HTERT RPE-1 (cell line): ENCODE data around the gene ERF.

Experiments used
- in situ Hi-C: fragments of 300-500 bp; cut with MboI; formaldehyde crosslinking; loops from 4 replicates; pipeline ENCODE4 v1.14.3; 2020; ENCODE audit warnings: low sequenced_read_pairs

The ERF gene

GRCh38 chr19:42287017-42287826 lies 32.3 kb upstream of the ERF start:
- in situ Hi-C loops: no loop called here

DNA sequence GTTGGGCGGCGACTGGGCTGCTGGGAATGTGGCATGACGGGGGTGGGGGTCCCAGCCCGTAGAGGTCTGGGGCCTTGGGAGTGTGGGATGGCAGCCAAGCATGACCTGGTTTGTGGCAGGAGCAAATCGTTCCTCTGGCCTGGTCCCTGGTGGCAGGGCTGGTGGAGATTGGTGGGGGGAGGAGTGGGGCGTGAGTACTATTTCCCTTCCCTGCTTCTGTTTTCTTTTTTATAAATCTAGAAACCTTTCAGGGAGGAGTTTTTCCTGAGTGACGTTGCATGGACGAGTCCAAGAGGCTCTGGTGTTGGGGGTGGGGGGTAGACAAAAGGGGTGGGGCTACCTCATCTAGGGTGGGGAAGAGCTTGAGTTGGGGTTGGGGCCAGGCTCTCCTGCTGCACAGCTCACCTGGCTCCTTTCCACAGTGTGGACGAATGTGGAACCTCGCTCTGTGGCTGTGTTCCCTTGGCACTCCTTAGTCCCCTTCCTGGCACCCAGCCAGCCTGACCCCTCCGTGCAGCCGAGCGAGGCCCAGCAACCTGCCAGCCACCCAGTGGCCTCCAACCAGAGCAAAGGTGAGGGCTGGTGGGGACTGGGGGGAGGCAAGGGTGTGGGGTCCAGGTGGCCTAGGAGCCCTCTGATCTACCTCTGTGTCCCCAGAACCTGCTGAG lies 31.6 kb upstream of the ERF start:
- in situ Hi-C loops: no loop called here

GRCh38 chr19:42285988-42286348 lies 31.0 kb upstream of the ERF start:
- in situ Hi-C loops: no loop called here

DNA sequence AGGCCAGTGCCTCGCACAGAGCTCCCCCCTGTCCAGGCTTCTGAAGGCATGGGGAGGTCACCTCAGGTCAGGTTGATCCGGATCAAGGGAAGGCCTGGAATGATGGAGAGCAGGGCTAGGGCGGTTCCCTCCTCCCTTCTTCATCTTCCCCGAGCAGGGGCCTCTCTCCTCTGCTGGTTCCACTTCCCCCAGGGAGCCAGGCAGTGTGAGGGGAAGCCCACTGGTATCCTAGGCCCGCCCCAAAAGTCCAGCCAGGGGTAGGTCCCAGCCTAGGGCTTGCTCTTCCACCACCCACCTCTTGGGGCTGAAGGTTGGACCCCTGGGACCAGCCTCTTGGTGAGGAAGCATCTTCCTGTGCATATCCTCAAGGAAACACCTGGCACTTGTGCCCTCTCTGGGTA lies 30.6 kb upstream of the ERF start:
- in situ Hi-C loops: no loop called here

DNA sequence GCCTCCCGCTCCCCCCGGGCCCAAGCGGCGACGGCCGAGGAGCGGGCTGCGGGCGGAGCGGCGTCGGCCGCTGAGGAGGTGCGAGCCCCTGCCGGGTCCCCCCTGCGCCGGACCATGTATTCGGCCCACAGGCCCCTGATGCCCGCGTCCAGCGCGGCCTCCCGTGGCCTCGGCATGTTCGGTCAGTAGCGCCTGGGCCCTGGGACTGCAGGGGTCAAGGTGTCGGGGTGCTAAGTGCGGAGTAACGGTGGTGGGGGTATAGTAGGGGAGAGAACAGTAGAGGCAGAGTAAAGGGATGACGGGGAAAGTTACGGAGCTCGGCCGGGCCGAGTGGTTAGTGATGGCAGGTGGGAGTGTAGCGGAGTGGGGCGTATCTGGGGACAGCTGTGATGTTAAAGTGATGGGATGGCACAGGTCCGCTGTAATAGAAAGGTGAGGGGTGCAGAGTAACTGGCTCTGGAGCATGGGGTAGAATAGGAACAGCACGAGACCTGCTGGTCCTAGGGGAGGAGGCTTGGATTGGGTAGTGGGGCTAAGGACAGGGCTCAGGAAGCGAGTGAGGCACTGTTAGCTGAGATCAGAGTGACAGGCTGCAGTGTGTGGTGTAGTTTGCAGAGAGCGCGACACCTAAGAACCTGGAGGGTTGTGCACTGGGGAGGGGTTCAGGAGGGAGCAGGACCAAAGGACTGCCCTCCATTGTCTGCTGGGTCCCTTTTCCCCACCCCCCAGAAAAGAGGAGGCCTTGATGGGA lies 29.8 kb upstream of the ERF start:
- in situ Hi-C loops: no loop called here

- in situ Hi-C loops: no loop called here
Observed at GRCh38 chr19:42284066-42284501, 29.2 kb upstream of the ERF start.

DNA sequence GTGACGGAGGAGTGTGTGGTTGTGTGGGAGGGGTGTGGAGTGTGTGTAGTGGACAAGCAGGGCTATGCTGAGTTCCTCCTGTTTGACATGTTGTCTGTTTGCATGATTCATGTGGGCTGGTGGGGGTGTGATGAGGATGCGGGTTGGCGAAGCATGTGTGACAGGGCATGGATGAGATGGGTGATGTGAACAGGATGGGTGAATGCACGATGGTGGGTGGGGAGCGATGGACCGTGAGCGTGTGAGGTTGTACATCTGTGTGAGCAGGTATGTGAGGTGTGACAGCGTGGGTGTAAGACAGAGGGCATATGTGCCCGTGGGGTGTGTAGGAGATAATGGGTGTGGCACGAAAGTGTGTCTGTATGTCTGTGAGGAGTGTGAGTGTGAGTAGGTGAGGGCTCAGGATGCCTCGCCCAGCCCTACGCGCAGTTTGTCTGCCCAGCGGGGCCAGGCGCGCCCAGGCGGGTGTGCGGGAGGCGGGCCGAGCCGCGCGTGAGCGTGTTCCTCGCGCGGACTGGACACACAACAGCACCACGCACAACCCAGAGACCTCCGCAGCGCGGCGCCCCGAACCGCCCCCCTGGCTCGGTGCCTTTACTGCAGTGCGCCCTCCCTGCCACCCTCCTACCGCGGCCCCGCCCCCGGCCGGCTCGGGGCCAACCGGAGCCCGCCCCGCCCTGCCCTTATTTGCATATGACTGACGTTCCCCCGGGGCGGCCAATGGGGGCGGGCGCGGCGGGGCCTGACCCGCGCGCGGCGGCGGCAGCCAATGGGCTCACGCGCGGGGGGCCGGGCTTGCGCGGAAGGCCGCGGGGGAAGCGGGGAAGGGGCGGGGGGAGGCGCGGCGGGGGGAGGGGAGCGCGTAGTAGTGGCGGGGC lies 28.5 kb upstream of the ERF start:
- in situ Hi-C loops: no loop called here

DNA sequence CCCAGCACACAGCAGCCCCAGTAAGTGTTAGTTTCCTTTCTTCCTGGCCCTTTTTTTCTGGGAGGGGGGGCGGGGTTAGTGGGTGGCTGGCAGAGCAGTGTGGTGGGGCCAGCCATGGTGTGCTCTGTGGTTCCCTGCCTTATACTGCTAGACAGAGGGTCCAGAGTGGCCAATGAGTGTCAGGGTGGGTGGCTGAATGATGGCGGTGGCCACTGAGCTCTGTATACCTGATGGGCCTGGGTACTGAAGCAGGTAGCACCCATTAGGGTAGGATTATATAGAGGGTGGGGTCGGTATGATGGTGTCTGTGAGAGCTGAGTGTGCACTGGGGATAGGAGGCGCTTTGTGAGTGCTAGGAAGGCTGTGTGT lies 27.9 kb upstream of the ERF start:
- in situ Hi-C loops: no loop called here

DNA sequence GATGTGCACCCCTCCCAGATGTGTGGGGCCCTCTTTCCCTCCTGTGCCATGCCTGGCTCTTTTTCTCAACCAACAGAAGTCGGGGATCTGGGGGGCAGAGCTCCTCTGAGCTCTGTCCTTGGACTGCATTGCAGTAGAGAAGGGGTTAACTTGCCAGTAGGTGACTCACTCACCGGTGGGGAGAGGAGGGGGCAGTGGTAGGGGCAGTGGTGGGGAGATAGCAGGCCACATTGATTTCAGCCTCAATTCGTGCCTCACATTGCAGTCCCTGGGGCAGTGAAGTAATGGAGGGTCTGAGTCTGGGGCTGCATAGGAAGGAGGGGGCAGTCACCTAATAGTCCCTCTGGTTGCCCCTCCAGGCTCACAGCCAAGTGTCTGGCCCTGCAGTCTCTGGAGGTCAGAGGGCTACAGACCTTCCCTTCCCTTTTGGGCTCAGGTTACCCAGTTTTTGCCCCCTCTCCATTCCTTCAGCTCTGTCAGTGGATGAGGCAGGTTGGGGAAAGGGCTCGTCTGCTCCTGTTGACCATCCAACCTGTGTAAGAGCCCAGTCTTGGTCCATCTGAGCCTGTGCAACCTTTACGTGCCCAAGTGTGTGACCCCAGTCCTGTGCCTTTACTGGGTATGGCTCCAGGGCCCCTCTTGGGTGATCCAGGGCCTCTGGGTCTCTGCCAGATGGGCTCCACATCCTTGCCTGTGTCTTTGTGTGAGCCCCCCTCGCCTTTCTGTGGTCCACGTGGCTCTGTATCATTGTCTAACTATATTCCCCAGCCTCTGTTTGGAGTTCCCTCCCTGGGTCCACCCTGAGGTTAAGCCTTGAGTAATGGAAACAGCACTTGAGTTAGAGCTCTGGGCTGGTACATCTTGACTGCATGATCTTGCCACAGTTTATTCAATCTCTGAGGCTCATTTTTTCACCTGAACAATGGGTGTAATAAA lies 27.2 kb upstream of the ERF start:
- in situ Hi-C loops: no loop called here

DNA sequence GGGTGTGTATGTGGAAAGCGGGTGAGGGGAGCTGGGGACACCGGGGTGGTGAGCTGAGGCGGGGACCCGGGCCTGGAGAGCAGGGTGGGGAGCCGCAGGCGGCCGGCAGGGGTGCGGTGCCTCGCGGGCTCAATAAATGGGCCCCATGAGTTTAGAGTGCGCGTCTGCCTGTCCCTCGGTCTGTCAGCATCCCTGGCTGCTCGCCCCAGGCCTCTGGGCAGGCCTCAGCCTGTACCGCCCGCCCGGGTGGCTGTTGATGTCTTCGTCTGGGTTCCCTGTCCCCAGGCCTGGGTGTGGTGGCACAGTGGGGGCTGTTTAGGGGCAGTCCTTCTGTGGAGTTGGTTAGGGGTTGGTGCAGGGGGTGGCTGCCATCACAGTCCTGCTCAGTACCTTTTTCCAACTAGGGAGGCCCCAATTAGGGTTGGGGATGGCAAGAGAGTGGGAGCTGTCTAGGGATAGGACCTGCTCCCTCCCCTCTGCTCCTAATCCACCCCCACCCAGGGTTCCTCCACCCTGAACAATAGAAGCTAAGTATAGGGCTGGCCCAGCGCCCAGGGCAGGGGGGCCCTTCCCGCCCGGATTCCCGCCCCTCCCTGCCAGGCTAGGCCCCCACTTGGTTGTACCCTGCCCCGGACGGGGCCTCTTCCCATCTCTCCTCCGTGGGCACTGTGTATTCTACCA lies 26.4 kb upstream of the ERF start:
- in situ Hi-C loops: no loop called here

- in situ Hi-C loops: no loop called here
Observed at GRCh38 chr19:42280815-42281145, 25.9 kb upstream of the ERF start.

GRCh38 chr19:42279902-42280814 lies 25.2 kb upstream of the ERF start:
- in situ Hi-C loops: no loop called here

GRCh38 chr19:42279155-42279901 lies 24.4 kb upstream of the ERF start:
- in situ Hi-C loops: no loop called here

- in situ Hi-C loops: no loop called here
Observed at GRCh38 chr19:42278452-42279154, 23.7 kb upstream of the ERF start.

- in situ Hi-C loops: no loop called here
Observed at GRCh38 chr19:42277821-42278451, 23.0 kb upstream of the ERF start.

DNA sequence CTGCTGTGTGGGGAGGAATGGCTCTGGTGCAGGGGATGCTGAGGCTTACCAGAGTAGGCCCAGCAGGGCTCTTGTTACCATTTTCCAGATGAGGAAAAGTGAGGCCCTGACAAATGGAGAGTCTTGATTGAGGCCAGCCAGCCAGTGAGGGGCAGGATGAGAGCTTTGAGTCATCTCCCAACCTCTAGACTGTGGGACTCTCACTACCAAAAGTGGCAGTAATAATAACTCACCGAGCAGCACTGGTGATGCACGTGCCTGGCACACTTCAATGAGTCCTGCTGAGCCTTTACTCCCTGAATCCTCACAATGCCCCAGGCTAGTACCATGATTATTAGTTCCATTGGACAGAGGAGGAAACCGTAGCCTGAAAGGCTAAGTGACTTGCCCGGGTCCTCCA lies 21.9 kb upstream of the ERF start:
- in situ Hi-C loops: no loop called here

DNA sequence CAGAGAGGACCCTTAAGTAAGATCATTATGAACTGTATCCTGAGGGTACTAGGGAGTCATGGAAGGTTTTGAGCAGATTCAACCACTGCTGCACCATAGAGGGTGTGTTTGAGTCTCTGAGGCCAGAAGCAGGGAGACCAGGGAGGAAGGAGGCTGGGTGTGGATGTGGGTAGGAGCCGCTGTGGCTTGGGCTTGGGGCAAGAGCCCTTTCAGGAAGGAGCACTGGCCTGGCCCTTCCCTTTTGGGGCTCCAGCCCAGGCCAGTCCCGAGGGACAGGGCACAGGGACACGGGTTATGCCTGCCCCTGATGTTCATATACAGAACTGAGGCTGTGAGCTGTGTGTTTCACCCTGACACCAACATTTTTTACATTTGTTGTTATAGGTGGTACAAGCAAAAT lies 21.4 kb upstream of the ERF start:
- in situ Hi-C loops: no loop called here
